Panc1 (cell line): Measurements from ENCODE around the gene RSPO3. TPM values are rescaled to one million over a fixed set of nuclear protein-coding genes. Genes with fewer than 3 reads are reported as not detected.

Source experiments
- ATAC-seq: fragments of 200-7000 bp; cut with Tn5 transposase; 2 replicates; pipeline ENCODE4 v1.9.1; 2020; ENCODE audit warnings: mild to moderate bottlenecking, moderate library complexity
- BruUV-seq: library from RNA; stranded (reverse); fragments of 400-500 nt; replicated peaks from 2 replicates; lab custom pipeline; 2021; lab: Mats Ljungman, UMichigan
- CTCF ChIA-PET: fragments of 300-600 bp; sonication (Branson Sonifier 250); formaldehyde crosslinking; loops from one replicate; lab custom pipeline; 2022; ENCODE audit warnings: antibody characterized with exemption; lab: Charles Lee
- POLR2A ChIA-PET: fragments of 300-600 bp; sonication (Branson Sonifier 250); formaldehyde crosslinking; loops from one replicate; lab custom pipeline; 2022; ENCODE audit warnings: antibody characterized with exemption; lab: Charles Lee
- DNase-seq: peaks from one replicate; pipeline ENCODE4 v3.0.0-alpha.2; 2010; ENCODE audit warnings: low read depth, low spot score
- H3K27ac ChIP-seq: 2 replicates; pipeline ENCODE4 v1.5.1; 2011; ENCODE audit warnings: mild to moderate bottlenecking, low read length, inconsistent platforms
- H3K27me3 ChIP-seq: fragments of 200-500 bp; sonication (Bioruptor generic); 2 replicates; pipeline ENCODE4 v1.6.0; 2014; ENCODE audit warnings: low read length, inconsistent platforms; ENCODE audit not compliant: control insufficient read depth, insufficient read depth
- H3K36me3 ChIP-seq: fragments of 200-500 bp; sonication (Bioruptor generic); 2 replicates; pipeline ENCODE4 v1.5.1; 2014; ENCODE audit warnings: inconsistent platforms, mild to moderate bottlenecking, low read length, moderate library complexity; ENCODE audit not compliant: control insufficient read depth, insufficient read depth
- H3K4me1 ChIP-seq: 2 replicates; pipeline ENCODE4 v1.5.1; 2011; ENCODE audit warnings: inconsistent platforms, mild to moderate bottlenecking, low read length, moderate library complexity; ENCODE audit not compliant: control insufficient read depth, insufficient read depth
- H3K4me3 ChIP-seq, 2 experiments: 2 replicates each; pipeline ENCODE4 v1.5.1; 2011 to 2012; ENCODE audit warnings: low read depth in 2 of 2, low read length in 2 of 2, mild to moderate bottlenecking in 2 of 2, inconsistent platforms in 1 of 2, moderate library complexity in 1 of 2
- H3K9me3 ChIP-seq: fragments of 200-500 bp; sonication (Bioruptor generic); 2 replicates; pipeline ENCODE4 v1.5.1; 2014; ENCODE audit warnings: low read depth, mild to moderate bottlenecking, inconsistent platforms, low read length, moderate library complexity; ENCODE audit not compliant: control insufficient read depth, insufficient read depth
- CTCF ChIP-seq: fragments of 450-650 bp; IDR thresholded peaks from 2 replicates; pipeline ENCODE4 v1.5.1; 2017; ENCODE audit warnings: mild to moderate bottlenecking
- POLR2AphosphoS5 ChIP-seq: IDR thresholded peaks from 2 replicates; pipeline ENCODE4 v1.6.1; 2012; ENCODE audit warnings: mild to moderate bottlenecking, low read depth, low read length, moderate library complexity
- SIN3A ChIP-seq: IDR thresholded peaks from 2 replicates; pipeline ENCODE4 v1.6.1; 2012; ENCODE audit warnings: low read depth, mild to moderate bottlenecking, low read length, moderate library complexity, borderline replicate concordance; ENCODE audit not compliant: insufficient read depth
- TCF7L2 ChIP-seq: IDR thresholded peaks from 2 replicates; pipeline ENCODE4 v1.6.1; 2011; ENCODE audit warnings: mild to moderate bottlenecking, low read depth, low read length, inconsistent platforms
- in situ Hi-C: cut with HindIII; loops from 2 replicates; pipeline ENCODE4 v1.10.0; 2016; ENCODE audit warnings: low sequenced_read_pairs, low pct_unique_long_range_greater_than_20kb
- intact Hi-C: fragments of 100-400 bp; cut with micrococcal nuclease; formaldehyde crosslinking; loops from one replicate; pipeline ENCODE4 v1.10.0; 2022; ENCODE audit not compliant: unreplicated experiment
- total RNA-seq: library from RNA; stranded (reverse); gene quantifications from one replicate; pipeline ENCODE4 v1.2.1, GENCODE V29; 2021; ENCODE audit not compliant: unreplicated experiment
- TF ChIP-seq, protein P1 (sequence below), 2 experiments: IDR thresholded peaks; 2 replicates each; pipeline ENCODE4 v1.6.1; 2011 to 2012; ENCODE audit warnings: low read depth in 2 of 2, control low read depth in 1 of 2, low read length in 1 of 2, mild to moderate bottlenecking in 1 of 2, moderate library complexity in 1 of 2; ENCODE audit not compliant: insufficient read depth in 1 of 2

The RSPO3 gene
- total RNA-seq, 1 experiment from 2014 or later, result not detected

GRCh38 chr6:127176146-127176545 is 57.7 kb downstream of the RSPO3 start:
- H3K4me1 ChIP-seq, result no peaks in the 10 kb centered on the region
- CTCF ChIA-PET, result interaction anchor here (0.6 kb wide), 1 partner anchor 200 kb away, joined by 4 read pairs; no protein-coding TSS in a partner anchor
- H3K27me3 ChIP-seq, result no peaks in the 10 kb centered on the region; the same call in 1 of the 2 replicates
- no peak overlapping the region for H3K27ac ChIP-seq
- DNase-seq (no peak), ATAC-seq (no peak)
- TF ChIP-seq, protein P1, sequence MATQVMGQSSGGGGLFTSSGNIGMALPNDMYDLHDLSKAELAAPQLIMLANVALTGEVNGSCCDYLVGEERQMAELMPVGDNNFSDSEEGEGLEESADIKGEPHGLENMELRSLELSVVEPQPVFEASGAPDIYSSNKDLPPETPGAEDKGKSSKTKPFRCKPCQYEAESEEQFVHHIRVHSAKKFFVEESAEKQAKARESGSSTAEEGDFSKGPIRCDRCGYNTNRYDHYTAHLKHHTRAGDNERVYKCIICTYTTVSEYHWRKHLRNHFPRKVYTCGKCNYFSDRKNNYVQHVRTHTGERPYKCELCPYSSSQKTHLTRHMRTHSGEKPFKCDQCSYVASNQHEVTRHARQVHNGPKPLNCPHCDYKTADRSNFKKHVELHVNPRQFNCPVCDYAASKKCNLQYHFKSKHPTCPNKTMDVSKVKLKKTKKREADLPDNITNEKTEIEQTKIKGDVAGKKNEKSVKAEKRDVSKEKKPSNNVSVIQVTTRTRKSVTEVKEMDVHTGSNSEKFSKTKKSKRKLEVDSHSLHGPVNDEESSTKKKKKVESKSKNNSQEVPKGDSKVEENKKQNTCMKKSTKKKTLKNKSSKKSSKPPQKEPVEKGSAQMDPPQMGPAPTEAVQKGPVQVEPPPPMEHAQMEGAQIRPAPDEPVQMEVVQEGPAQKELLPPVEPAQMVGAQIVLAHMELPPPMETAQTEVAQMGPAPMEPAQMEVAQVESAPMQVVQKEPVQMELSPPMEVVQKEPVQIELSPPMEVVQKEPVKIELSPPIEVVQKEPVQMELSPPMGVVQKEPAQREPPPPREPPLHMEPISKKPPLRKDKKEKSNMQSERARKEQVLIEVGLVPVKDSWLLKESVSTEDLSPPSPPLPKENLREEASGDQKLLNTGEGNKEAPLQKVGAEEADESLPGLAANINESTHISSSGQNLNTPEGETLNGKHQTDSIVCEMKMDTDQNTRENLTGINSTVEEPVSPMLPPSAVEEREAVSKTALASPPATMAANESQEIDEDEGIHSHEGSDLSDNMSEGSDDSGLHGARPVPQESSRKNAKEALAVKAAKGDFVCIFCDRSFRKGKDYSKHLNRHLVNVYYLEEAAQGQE (IDR thresholded peaks at IDR 0.05; ENCODE audit: insufficient read depth in 1 of 2, low read depth in 2 of 2, low read length in 1 of 2), result no peak
- TF ChIP-seq TCF7L2, result no peak
- TF ChIP-seq CTCF, result no peak
- no peak for TF ChIP-seq POLR2AphosphoS5
- no peak for TF ChIP-seq SIN3A
- intact Hi-C loops (no loop called here), in situ Hi-C loops (no loop called here)
- H3K4me3 ChIP-seq, result no peak overlapping the region
- BruUV-seq, result no TSS peak
- H3K9me3 ChIP-seq, result no peaks in the 10 kb centered on the region
- H3K36me3 ChIP-seq, result no peaks in the 10 kb centered on the region
- POLR2A ChIA-PET, result no interaction called here

GRCh38 chr6:127177030-127177922 is 58.8 kb downstream of the RSPO3 start:
- Histone ChIP-seq H3K4me1 (no peaks in the 10 kb centered on the region), H3K36me3 (no peaks in the 10 kb centered on the region), H3K9me3 (no peaks in the 10 kb centered on the region), H3K4me3 (no peak overlapping the region), H3K27ac (no peak overlapping the region), H3K27me3 (no peaks in the 10 kb centered on the region; the same call in 1 of the 2 replicates)
- ChIA-PET CTCF (no interaction called here), POLR2A (no interaction called here)
- TF ChIP-seq TCF7L2 (no peak), SIN3A (no peak)
- in situ Hi-C loops, result no loop called here
- ATAC-seq, result no peak
- intact Hi-C loops, result no loop called here
- no TSS peak for BruUV-seq
- no peak for DNase-seq

- Histone ChIP-seq H3K36me3 (no peaks in the 10 kb centered on the region), H3K9me3 (no peaks in the 10 kb centered on the region), H3K27ac (no peak overlapping the region), H3K4me3 (no peak overlapping the region), H3K27me3 (peaks cover 4% of the 10 kb centered on the region; the same call in 1 of the 2 replicates), H3K4me1 (no peaks in the 10 kb centered on the region)
- no peak for TF ChIP-seq SIN3A
- TF ChIP-seq POLR2AphosphoS5, result no peak
- TF ChIP-seq, protein P1 (IDR thresholded peaks at IDR 0.05; ENCODE audit: insufficient read depth in 1 of 2, low read depth in 2 of 2, low read length in 1 of 2), result no peak
- no peak for TF ChIP-seq CTCF
- no peak for TF ChIP-seq TCF7L2
- intact Hi-C loops, result no loop called here
- ATAC-seq (no peak), DNase-seq (no peak)
- CTCF ChIA-PET, result no interaction called here
- no TSS peak for BruUV-seq
- POLR2A ChIA-PET, result no interaction called here
- in situ Hi-C loops, result no loop called here
Observed at GRCh38 chr6:127177923-127178231, 59.4 kb downstream of the RSPO3 start.
